GM12874 (cell line): Measurements from ENCODE around the gene HMGCL.

ENCODE experiments used
- CTCF ChIP-seq: IDR thresholded peaks from 2 replicates; pipeline ENCODE4 v1.5.1; 2011; ENCODE audit warnings: low read depth, mild to moderate bottlenecking, control low read depth, low read length, moderate library complexity; ENCODE audit not compliant: insufficient read depth

Gene HMGCL

GRCh38 chr1:23784846-23785245 is 40.4 kb downstream of the HMGCL start:
- no peak for TF ChIP-seq CTCF

- no peak for TF ChIP-seq CTCF
Measured at GRCh38 chr1:23779826-23780371, 45.3 kb downstream of the HMGCL start.

GRCh38 chr1:23777979-23778814 is 47.0 kb downstream of the HMGCL start, which contains the start of gene PITHD1:
Gene PITHD1, plus strand, starts transcription at chr1:23778418. Its CDS starts 98 bp downstream, at chr1:23778516.
- no peak for TF ChIP-seq CTCF

GRCh38 chr1:23776217-23776616 is 49.0 kb downstream of the HMGCL start:
- no peak for TF ChIP-seq CTCF

- no peak for TF ChIP-seq CTCF
Measured at GRCh38 chr1:23774174-23774880, 50.9 kb downstream of the HMGCL start.

GRCh38 chr1:23772854-23773242 is 52.4 kb downstream of the HMGCL start:
- no peak for TF ChIP-seq CTCF

GRCh38 chr1:23772049-23772853 is 53.0 kb downstream of the HMGCL start:
- peak; percentile 93 for TF ChIP-seq CTCF
